DND-41 (cell line): ENCODE data around the gene OR1E2.
"Not testable (repeated sequence)": the region's sequence is repeated elsewhere in the genome, so short reads cannot be mapped to it uniquely, and the experiment has no call there.

Source experiments
- ATAC-seq: fragments of 200-7000 bp; cut with Tn5 transposase; 3 replicates; pipeline ENCODE4 v1.9.1; 2021; ENCODE audit warnings: low read depth; ENCODE audit not compliant: insufficient read depth
- DNase-seq: peaks from one replicate; pipeline ENCODE4 v3.0.0-alpha.2; 2020
- H2AFZ ChIP-seq: 2 replicates; pipeline ENCODE4 v1.6.0; 2012; ENCODE audit warnings: low read depth, low read length
- H3K27ac ChIP-seq: 2 replicates; pipeline ENCODE4 v1.5.1; 2012; ENCODE audit warnings: low read length, inconsistent platforms
- H3K27me3 ChIP-seq: fragments of 200-600 bp; sonication (generic); 2 replicates; pipeline ENCODE4 v1.6.0; 2012; ENCODE audit warnings: low read length, mild to moderate bottlenecking, inconsistent platforms; ENCODE audit not compliant: insufficient read depth, poor library complexity
- H3K36me3 ChIP-seq: 2 replicates; pipeline ENCODE4 v1.5.1; 2012; ENCODE audit warnings: low read length, inconsistent platforms; ENCODE audit not compliant: insufficient read depth
- H3K4me1 ChIP-seq: 2 replicates; pipeline ENCODE4 v1.5.1; 2012; ENCODE audit warnings: mild to moderate bottlenecking, low read length; ENCODE audit not compliant: insufficient read depth
- H3K4me2 ChIP-seq: 2 replicates; pipeline ENCODE4 v1.6.0; 2012; ENCODE audit warnings: mild to moderate bottlenecking, moderate library complexity, low read length, inconsistent platforms; ENCODE audit not compliant: insufficient read depth
- H3K4me3 ChIP-seq, 2 experiments: fragments of 200-600 bp in 1 of 2; shearing (Covaris generic) in 1 of 2; 2 replicates each; pipeline ENCODE4 v1.5.1; 2012 to 2016; ENCODE audit warnings: inconsistent platforms in 2 of 2, low read length in 2 of 2, mild to moderate bottlenecking in 2 of 2, low read depth in 1 of 2, moderate library complexity in 1 of 2
- H3K79me2 ChIP-seq: 2 replicates; pipeline ENCODE4 v1.6.0; 2012; ENCODE audit warnings: low read length, inconsistent platforms; ENCODE audit not compliant: insufficient read depth
- H3K9ac ChIP-seq: 2 replicates; pipeline ENCODE4 v1.6.0; 2012; ENCODE audit warnings: low read depth, mild to moderate bottlenecking, inconsistent platforms, low read length, moderate library complexity
- H3K9me3 ChIP-seq: 2 replicates; pipeline ENCODE4 v1.5.1; 2012; ENCODE audit warnings: low read length, moderate library complexity, mild to moderate bottlenecking, inconsistent platforms; ENCODE audit not compliant: insufficient read depth, severe bottlenecking
- H4K20me1 ChIP-seq: 2 replicates; pipeline ENCODE4 v1.6.0; 2012; ENCODE audit warnings: low read length; ENCODE audit not compliant: insufficient read depth
- CTCF ChIP-seq: IDR thresholded peaks from 2 replicates; pipeline ENCODE4 v1.5.1; 2012; ENCODE audit warnings: borderline replicate concordance, low read length, moderate library complexity, mild to moderate bottlenecking; ENCODE audit not compliant: poor library complexity, severe bottlenecking; ENCODE audit errors: extremely low read depth
- EZH2 ChIP-seq: IDR thresholded peaks from 3 replicates; pipeline ENCODE4 v1.6.1; 2012; ENCODE audit warnings: borderline replicate concordance, low read depth, mild to moderate bottlenecking, moderate library complexity, low read length, inconsistent platforms; ENCODE audit not compliant: severe bottlenecking

Gene OR1E2

DNA sequence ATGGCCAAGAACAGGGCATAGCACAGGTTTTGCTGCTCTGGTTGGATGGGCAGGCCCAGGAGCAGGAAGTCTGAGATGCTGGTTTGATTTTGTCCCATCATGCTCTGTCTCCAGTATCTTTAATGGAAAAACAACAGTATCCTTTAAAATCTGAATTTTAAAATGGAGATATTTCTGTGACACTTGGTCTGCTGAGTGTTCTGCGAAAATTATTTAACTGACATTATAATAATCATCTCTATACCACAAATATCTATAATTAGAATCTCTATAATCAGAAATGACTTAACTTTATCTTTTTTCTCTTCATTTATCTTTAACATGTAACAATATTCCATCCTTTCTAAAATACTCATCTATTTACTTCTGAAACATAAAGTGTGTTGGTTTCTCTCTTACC, 35.3 kb downstream of the OR1E2 start, which contains the start of gene OR1E1:
Gene OR1E1 (minus strand): TSS at position 101 of the 400 bp plus-strand sequence. CDS start 0 bp downstream, at position 101.
- no peak for ATAC-seq
- Histone ChIP-seq H3K27ac (no peak within 1 kb of the TSS), H3K36me3 (no peaks in the 10 kb centered on the region), H3K4me3 (no peak within 1 kb of the TSS), H3K9ac (no peak within 1 kb of the TSS), H2AFZ (no peak within 1 kb of the TSS), H3K4me2 (no peak within 1 kb of the TSS), H3K4me1 (no peaks in the 10 kb centered on the region), H3K79me2 (no peaks in the 10 kb centered on the region), H3K27me3 (no peaks in the 10 kb centered on the region), H4K20me1 (no peaks in the 10 kb centered on the region), H3K9me3 (no peaks in the 10 kb centered on the region)
- DNase-seq, result no peak
- no peak for TF ChIP-seq EZH2
- TF ChIP-seq CTCF, result no peak

GRCh38 chr17:3397801-3398200, 35.8 kb downstream of the OR1E2 start:
- not testable (repeated sequence) for H4K20me1 ChIP-seq, H3K79me2 ChIP-seq, H3K4me3 ChIP-seq, H3K36me3 ChIP-seq, H3K9ac ChIP-seq, H3K9me3 ChIP-seq, H3K4me2 ChIP-seq, H3K27ac ChIP-seq, H3K27me3 ChIP-seq, H2AFZ ChIP-seq, H3K4me1 ChIP-seq
- ATAC-seq, result peak; percentile 48; the same call in 1 of the 3 replicates
- DNase-seq, result peak; percentile 49

DNA sequence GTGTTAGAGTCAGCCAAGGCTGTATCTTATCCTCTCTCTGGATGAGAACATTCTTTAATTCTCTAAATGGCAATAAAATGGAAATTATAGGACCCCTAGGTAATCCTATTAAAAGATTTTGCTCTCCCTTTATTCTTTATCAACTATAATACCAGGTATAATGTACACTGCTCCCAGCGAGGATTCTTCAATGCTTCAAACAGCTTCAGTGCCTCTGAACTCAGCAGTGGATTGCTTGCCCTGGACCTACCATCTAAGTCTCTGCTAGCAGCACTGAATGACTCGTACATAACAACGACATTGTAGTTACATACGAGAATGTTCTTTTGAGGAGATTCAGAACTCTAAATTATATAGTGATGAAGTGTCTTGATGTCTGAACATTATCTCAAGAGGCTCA, 43.9 kb downstream of the OR1E2 start:
- Histone ChIP-seq H3K36me3 (no peaks in the 10 kb centered on the region), H3K79me2 (no peaks in the 10 kb centered on the region), H4K20me1 (no peaks in the 10 kb centered on the region), H2AFZ (no peak overlapping the region), H3K9ac (no peak overlapping the region), H3K9me3 (no peaks in the 10 kb centered on the region), H3K27ac (no peak overlapping the region), H3K4me3 (no peak overlapping the region), H3K27me3 (no peaks in the 10 kb centered on the region), H3K4me1 (no peaks in the 10 kb centered on the region), H3K4me2 (no peak overlapping the region)
- TF ChIP-seq CTCF, result no peak
- TF ChIP-seq EZH2, result no peak
- DNase-seq (no peak), ATAC-seq (no peak)

- Histone ChIP-seq H3K79me2 (no peaks in the 10 kb centered on the region), H2AFZ (no peak within 1 kb of the TSS), H3K9ac (no peak within 1 kb of the TSS), H3K4me1 (no peaks in the 10 kb centered on the region), H3K36me3 (no peaks in the 10 kb centered on the region), H4K20me1 (no peaks in the 10 kb centered on the region), H3K27me3 (no peaks in the 10 kb centered on the region), H3K4me3 (no peak within 1 kb of the TSS), H3K9me3 (no peaks in the 10 kb centered on the region), H3K27ac (no peak within 1 kb of the TSS), H3K4me2 (no peak within 1 kb of the TSS)
- ATAC-seq (no peak), DNase-seq (no peak)
- TF ChIP-seq EZH2 (no peak), CTCF (no peak)
These were observed 47.5 kb downstream of the OR1E2 start, which contains the start of gene OR3A2 for GRCh38 chr17:3385869-3386816. Gene OR3A2 (minus strand): TSS chr17:3386308.
